ENCODE measurements around the gene CAPZA1.

DNA sequence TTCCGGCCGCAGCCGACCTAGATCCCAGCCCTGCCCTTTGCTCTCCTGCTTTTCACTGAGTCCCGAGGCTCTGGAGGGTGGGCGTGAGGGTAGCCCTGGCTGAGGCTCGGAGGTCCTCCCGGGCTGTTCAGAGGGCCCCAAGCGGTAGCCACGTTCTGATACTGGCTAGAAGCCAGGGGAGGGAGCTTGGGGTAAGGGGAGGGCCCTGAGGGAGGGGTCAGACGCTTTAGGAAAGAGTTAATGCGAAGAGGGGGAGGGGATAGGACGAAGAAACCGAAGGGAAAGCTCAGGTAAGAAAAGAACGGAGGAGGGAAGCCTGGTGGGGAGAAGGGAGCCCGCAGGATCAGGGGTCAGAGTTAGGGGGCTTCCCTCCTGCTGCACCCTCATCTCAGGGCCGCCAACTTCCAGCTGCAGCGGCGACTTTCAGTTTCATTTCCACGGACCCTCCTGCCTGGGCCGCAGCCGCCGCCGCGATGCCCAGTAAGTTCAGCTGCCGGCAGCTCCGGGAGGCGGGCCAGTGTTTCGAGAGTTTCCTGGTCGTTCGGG is 54.9 kb downstream of the CAPZA1 start, which contains the start of gene MOV10:
- TF ChIP-seq, protein P1, sequence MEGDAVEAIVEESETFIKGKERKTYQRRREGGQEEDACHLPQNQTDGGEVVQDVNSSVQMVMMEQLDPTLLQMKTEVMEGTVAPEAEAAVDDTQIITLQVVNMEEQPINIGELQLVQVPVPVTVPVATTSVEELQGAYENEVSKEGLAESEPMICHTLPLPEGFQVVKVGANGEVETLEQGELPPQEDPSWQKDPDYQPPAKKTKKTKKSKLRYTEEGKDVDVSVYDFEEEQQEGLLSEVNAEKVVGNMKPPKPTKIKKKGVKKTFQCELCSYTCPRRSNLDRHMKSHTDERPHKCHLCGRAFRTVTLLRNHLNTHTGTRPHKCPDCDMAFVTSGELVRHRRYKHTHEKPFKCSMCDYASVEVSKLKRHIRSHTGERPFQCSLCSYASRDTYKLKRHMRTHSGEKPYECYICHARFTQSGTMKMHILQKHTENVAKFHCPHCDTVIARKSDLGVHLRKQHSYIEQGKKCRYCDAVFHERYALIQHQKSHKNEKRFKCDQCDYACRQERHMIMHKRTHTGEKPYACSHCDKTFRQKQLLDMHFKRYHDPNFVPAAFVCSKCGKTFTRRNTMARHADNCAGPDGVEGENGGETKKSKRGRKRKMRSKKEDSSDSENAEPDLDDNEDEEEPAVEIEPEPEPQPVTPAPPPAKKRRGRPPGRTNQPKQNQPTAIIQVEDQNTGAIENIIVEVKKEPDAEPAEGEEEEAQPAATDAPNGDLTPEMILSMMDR (IDR thresholded peaks at IDR 0.05 in 2 of 3, conservative IDR thresholded peaks at IDR 0.05 in 1 of 3; ENCODE audit: borderline replicate concordance in 1 of 3, insufficient read depth in 1 of 3, low read depth in 2 of 3, low read length in 2 of 3): no peak
- no peak for TF ChIP-seq JUND (IDR thresholded peaks at IDR 0.05)
- TF ChIP-seq, protein P2, sequence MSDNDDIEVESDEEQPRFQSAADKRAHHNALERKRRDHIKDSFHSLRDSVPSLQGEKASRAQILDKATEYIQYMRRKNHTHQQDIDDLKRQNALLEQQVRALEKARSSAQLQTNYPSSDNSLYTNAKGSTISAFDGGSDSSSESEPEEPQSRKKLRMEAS (IDR thresholded peaks at IDR 0.05): peak; percentile 63
- TF ChIP-seq REST (IDR thresholded peaks at IDR 0.05; ENCODE audit: low read depth): no peak
- no peak for TF ChIP-seq SP1 (IDR thresholded peaks at IDR 0.05; ENCODE audit: low read depth)
